Memory B cell (primary cell): ENCODE results near the gene ATP5F1A.
"Not testable (repeated sequence)": the region's sequence is repeated elsewhere in the genome, so short reads cannot be mapped to it uniquely, and the experiment has no call there.

ENCODE experiments used
- ATAC-seq: fragments of 150-1000 bp; cut with Tn5 transposase; 2 replicates; pipeline ENCODE4 v1.10.0; 2021; ENCODE audit warnings: low read depth, mild to moderate bottlenecking, moderate library complexity
- DNase-seq, 2 donors: peaks; one replicate each; pipeline ENCODE4 v3.0.0; 2022; ENCODE audit warnings: low spot score in 2 of 2
- H3K27ac Mint-ChIP-seq: one replicate; pipeline ENCODE4 v1.8.0; 2022; ENCODE audit warnings: mild to moderate bottlenecking, moderate library complexity, mixed read lengths
- H3K27me3 Mint-ChIP-seq: one replicate; pipeline ENCODE4 v1.8.0; 2022; ENCODE audit warnings: mixed read lengths
- H3K36me3 Mint-ChIP-seq: one replicate; pipeline ENCODE4 v1.8.0; 2022; ENCODE audit warnings: mild to moderate bottlenecking, mixed read lengths
- H3K4me1 Mint-ChIP-seq: one replicate; pipeline ENCODE4 v1.8.0; 2022; ENCODE audit warnings: mixed read lengths
- H3K4me3 Mint-ChIP-seq: one replicate; pipeline ENCODE4 v1.8.0; 2022; ENCODE audit warnings: mild to moderate bottlenecking, moderate library complexity, mixed read lengths
- H3K9me3 Mint-ChIP-seq: one replicate; pipeline ENCODE4 v1.8.0; 2022; ENCODE audit warnings: mixed read lengths

The ATP5F1A gene

DNA sequence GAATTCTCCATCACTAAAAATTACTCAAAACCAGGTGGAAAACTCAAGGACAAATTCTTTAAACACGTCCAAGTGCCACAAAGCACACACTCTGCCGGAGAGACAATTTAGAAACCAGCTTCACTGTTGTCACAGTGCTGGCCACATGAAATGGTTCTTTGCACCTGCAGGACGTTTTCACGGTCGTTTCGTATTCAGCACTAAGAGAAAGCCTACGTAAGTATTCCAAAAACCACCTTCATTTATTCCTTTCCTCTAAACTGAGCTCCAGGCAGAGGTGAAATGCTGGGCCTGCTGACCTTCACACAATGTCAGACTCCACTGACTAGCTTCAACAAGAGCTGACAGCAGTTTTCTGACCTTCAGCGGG is 680 bp downstream of the ATP5F1A start:
- peak; percentile 28 for ATAC-seq
- H3K4me1 Mint-ChIP-seq, result peaks cover 5% of the 10 kb centered on the region
- H3K4me3 Mint-ChIP-seq, result peak overlapping the region; percentile 94
- no peak for DNase-seq
- H3K27ac Mint-ChIP-seq, result peak overlapping the region; percentile 96
- H3K27me3 Mint-ChIP-seq, result no peaks in the 10 kb centered on the region
- no peaks in the 10 kb centered on the region for H3K9me3 Mint-ChIP-seq
- H3K36me3 Mint-ChIP-seq, result peaks cover 3% of the 10 kb centered on the region

DNA sequence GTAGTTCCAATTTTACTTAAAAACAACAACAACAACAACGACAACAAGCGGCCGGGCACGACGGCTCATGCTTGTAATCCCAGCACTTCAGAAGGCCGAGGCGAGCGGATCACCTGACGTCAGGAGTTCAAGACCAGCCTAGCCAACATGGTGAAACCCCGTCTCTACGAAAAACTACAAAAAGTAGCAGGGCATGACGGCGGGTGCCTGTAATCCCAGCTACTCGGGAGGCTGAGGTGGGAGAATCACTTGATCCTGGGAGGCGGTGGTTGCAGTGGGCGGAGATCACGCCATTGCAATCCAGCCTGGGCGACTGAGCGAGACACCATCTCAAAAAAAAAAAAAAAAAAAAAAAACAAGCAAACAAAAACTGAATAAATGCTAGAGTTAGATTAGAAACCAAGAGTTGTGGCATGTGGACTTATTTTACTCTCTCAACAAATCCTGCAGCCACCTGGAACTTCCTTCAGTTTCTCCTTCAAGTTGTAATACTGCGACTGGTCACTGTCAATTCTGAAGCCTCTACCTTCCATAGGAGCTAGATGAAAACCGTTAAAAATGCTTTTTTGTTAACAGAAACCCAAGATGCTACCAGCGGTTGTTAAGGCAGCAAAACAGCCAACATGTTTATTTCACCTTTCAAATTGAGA is 1.3 kb downstream of the ATP5F1A start:
- H3K36me3 Mint-ChIP-seq, result peaks cover 3% of the 10 kb centered on the region
- H3K27ac Mint-ChIP-seq, result peak overlapping the region; percentile 96
- no peak for ATAC-seq

DNA sequence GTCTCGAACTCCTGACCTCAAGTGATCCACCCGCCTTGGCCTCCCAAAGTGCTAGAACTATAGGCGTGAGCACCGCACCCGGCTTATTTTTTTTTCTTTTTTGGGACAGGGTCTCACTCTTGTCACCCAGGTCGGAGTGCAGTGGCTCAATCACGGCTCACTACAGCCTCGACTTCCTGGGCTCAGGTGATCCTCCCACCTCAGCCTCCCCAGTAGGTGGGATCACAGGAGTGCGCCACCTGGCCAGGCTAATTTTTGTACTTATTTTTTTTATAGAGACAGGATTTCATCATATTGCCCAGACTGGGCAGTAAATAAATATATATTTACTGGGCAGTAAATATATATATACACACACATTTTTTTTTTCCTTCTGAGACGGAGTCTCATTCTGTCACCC is 2.6 kb downstream of the ATP5F1A start:
- ATAC-seq (no peak), DNase-seq (no peak)
- Mint-ChIP-seq H3K27ac (no peak overlapping the region), H3K36me3 (peaks cover 10% of the 10 kb centered on the region), H3K4me1 (peaks cover 8% of the 10 kb centered on the region), H3K9me3 (no peaks in the 10 kb centered on the region), H3K4me3 (peak overlapping the region; percentile 37), H3K27me3 (no peaks in the 10 kb centered on the region)

More for the DNA sequence above, 1.3 kb downstream of the ATP5F1A start:
- DNase-seq, result no peak
- no peaks in the 10 kb centered on the region for H3K9me3 Mint-ChIP-seq
- peak overlapping the region; percentile 94 for H3K4me3 Mint-ChIP-seq
- H3K4me1 Mint-ChIP-seq, result peaks cover 5% of the 10 kb centered on the region
- no peaks in the 10 kb centered on the region for H3K27me3 Mint-ChIP-seq

DNA sequence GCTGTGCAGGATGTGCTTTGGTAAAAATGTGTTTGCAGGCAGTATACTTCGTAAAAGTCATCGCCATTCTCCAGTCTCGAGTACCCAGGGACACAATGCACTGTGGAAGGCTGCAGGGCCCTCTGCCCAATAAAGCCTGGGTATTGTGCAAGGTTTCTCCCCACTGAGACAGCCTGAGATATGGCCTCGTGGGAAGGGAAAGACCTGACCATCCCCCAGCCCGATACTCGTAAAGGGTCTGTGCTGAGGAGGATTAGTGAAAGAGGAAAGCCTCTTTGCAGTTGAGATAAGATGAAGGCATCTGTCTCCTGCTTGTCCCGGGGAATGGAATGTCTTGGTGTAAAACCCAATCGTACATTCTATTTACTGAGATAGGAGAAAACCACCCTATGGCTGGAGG is 9.6 kb downstream of the ATP5F1A start:
- not testable (repeated sequence) for H3K9me3 Mint-ChIP-seq, H3K27ac Mint-ChIP-seq, H3K27me3 Mint-ChIP-seq, H3K4me1 Mint-ChIP-seq, ATAC-seq, DNase-seq, H3K4me3 Mint-ChIP-seq
- peaks cover 36% of the 10 kb centered on the region for H3K36me3 Mint-ChIP-seq

DNA sequence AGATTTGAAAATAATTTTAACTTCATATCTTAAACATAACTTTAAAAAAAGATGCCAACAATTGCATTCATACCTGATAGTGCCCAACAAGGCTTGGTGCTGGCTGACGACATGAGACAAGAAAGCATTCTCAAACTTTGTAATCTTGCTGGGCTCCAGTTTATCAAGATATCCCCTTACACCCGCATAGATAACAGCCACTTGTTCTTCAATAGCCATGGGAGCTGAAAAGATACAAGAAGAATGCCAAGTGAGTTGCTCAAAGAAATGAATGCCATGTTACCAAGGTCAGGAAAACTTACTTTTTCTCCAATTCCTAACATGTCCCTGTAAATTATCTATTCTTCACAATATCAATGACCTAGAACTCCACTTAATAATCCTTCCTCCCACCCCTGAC is 13.7 kb downstream of the ATP5F1A start:
- Mint-ChIP-seq H3K36me3 (peaks cover 33% of the 10 kb centered on the region), H3K4me1 (peaks cover 3% of the 10 kb centered on the region), H3K27ac (peak overlapping the region; percentile 68), H3K4me3 (no peak overlapping the region), H3K9me3 (no peaks in the 10 kb centered on the region), H3K27me3 (no peaks in the 10 kb centered on the region)
- DNase-seq (no peak), ATAC-seq (no peak)

DNA sequence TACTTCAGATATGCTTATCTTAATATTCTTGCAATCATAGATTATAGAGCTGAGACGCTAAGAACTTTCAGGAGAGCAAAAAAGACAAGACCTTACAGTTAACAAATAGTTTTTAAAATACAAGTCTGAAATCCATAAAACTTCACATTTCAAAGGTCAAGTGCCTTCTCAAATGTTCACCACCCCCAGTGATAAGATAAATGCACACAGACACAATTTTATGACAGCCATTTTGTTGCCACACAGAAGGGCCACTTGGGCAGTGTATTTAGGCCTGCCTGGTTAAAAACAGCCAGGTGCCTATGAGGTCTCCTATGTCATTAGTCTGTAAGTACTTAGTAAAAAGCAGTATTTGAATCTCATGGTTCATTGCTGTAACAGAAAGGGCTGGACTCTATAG is 17.9 kb downstream of the ATP5F1A start:
- Mint-ChIP-seq H3K36me3 (peaks cover 17% of the 10 kb centered on the region), H3K27ac (no peak overlapping the region), H3K27me3 (no peaks in the 10 kb centered on the region), H3K9me3 (no peaks in the 10 kb centered on the region), H3K4me1 (no peaks in the 10 kb centered on the region), H3K4me3 (no peak overlapping the region)
- DNase-seq (no peak), ATAC-seq (no peak)

DNA sequence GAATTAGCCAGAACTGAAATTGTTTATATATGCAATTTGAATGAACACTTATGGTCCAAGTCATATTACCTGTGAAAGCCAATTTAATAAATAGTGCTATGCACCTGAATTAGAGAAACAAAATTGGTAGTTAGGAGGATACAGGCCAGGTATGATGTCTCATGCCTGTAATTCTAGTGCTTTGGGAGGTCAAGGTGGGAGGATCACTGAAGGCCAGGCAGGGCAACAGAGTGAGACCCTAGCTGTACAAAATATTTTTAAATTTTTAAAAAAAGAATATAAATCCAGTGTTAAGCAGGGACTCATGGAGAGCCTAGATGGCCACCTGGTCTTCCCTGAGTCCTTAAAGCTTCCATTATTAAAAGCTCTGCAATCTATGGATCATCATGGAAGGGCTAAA is 18.8 kb downstream of the ATP5F1A start:
- no peaks in the 10 kb centered on the region for H3K4me1 Mint-ChIP-seq
- no peak overlapping the region for H3K27ac Mint-ChIP-seq
- DNase-seq (no peak), ATAC-seq (no peak)
- no peaks in the 10 kb centered on the region for H3K9me3 Mint-ChIP-seq
- no peak overlapping the region for H3K4me3 Mint-ChIP-seq
- H3K27me3 Mint-ChIP-seq, result no peaks in the 10 kb centered on the region
- H3K36me3 Mint-ChIP-seq, result peaks cover 13% of the 10 kb centered on the region

DNA sequence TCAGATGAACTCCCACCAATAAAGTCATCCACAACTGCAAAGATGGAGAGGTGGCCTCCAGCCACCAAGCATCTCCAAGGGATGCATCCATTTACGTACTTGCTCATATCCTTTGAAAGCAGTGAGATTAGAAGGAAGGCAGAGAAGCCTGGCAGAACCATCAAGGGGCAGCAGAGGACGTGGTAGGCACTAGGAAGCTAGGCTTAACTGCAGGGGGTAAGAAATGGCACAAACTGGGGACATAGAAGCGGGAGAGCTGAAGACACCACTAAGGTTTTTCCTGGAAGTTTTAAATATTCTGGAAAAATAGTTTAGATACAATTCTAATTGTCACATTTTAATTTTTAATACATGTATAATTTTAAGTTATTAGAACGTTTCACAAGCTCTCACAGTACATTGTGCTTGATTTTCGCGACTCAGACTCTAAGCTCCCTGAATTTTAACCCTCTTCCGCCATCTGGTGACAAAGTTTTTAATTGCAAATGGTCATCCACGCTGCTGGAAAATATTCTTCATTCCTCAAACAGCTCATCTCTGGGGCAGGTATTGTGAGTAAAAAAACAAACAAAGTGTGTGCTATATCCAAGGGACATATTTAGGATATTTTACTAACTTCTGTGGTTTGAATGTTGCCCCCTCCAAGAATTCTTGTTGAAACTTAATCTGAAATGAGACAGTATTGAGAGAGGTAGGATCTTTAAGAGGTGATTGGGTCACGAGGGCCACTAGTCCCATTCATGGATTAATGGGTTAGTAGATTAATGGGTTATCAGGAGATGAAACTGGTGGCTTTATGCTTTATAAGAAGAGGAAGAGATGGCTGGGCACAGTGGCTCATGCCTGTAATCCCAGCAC is 24.4 kb downstream of the ATP5F1A start:
- Mint-ChIP-seq H3K27ac (no peak overlapping the region), H3K9me3 (no peaks in the 10 kb centered on the region)
- DNase-seq, result peak; percentile 59 to 61

DNA sequence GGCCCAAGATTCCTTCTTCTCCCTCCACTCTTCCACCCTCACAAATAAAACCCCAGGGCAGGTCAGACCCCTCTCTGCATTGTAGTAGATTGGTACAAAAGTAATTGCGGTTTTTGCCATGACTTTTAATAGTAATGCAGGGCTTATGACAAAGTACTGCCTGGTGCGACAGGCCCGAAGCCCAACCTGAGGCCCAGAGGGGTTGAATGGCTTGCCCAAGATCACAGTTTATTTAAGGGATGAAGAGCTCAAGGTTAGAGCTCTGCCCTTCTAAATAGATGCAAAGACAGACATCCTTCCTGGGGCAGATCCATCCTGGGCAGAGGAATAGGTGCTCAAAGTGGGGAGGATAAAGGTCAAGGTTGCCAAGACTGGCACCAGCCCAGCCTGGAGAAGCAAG is 25.1 kb downstream of the ATP5F1A start:
- peaks cover 10% of the 10 kb centered on the region for H3K27me3 Mint-ChIP-seq
- peaks cover 13% of the 10 kb centered on the region for H3K4me1 Mint-ChIP-seq
- ATAC-seq (no peak), DNase-seq (no peak)
- H3K9me3 Mint-ChIP-seq, result no peaks in the 10 kb centered on the region
- no peak overlapping the region for H3K27ac Mint-ChIP-seq
- no peaks in the 10 kb centered on the region for H3K36me3 Mint-ChIP-seq
- H3K4me3 Mint-ChIP-seq, result peak overlapping the region; percentile 81

More for the DNA sequence above, 24.4 kb downstream of the ATP5F1A start:
- H3K36me3 Mint-ChIP-seq, result no peaks in the 10 kb centered on the region
- peak; percentile 60 for ATAC-seq
- peaks cover 13% of the 10 kb centered on the region for H3K4me1 Mint-ChIP-seq
- H3K27me3 Mint-ChIP-seq, result peaks cover 10% of the 10 kb centered on the region
- no peak overlapping the region for H3K4me3 Mint-ChIP-seq

DNA sequence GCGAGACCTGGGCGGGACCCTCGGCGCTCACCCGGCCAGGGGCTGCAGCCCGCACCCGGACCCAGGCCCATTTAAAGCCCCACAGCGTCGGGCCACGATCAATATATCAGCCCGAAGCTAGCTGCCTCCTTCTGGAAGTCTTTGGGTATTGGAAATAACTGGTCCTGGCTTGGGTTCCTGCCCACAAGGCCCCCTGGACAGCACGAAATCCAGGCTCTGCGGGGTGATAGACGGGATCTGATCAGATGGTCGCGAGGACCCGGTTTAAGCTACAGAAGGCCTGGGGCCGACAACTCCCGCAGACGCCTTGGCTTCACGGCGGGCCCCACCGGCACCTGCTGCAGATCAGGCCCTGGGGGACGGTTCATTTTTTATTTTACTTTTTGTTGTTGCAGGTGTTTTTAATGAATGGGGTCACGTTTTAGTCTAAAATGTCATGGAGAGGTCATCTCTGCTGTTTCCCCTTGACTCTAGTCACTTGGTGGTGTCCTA is 25.7 kb downstream of the ATP5F1A start:
- Mint-ChIP-seq H3K27ac (no peak overlapping the region), H3K27me3 (peaks cover 10% of the 10 kb centered on the region), H3K9me3 (peaks cover 2% of the 10 kb centered on the region), H3K4me1 (peaks cover 13% of the 10 kb centered on the region), H3K4me3 (peak overlapping the region; percentile 81), H3K36me3 (no peaks in the 10 kb centered on the region)
- DNase-seq (no peak), ATAC-seq (no peak)

DNA sequence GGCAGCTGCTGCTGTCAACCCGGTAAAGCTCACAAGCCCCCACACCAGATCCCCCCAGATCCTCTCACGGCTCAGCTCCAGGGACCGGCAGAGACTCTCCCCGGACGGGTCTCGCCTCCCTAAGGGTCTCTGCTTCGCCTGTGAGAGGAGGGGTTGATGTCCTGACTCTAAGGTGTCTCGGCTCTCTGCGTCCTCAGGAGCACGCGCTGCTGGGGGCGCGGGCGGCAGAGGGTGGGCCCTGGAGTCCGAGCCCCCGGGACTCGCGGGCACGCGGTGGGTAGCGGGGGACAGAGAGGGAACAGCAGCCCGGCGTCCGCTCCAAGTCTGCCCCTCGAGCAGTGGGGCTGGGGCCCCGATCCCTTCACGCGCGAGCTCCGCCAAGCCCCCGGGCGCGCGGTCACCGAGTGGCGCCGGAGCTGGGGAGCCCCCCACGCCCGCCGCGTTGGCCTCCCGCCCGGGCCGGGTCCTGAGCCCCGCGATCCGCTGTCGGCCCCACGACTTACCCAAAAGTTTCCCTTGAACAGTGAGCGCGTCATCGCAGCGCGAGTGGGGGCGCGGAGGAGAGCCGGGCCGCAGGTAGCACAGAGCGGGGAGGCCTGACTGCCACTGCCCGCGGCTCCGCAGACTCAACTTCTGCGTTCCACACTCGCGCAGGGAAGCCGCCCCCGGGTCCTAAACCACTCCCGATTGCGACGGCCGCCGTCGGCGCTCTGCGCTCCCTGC is 26.3 kb downstream of the ATP5F1A start, which contains the start of gene PSTPIP2:
TSS of gene PSTPIP2 (minus strand) at position 608 of the 723 bp plus-strand sequence. CDS start at position 536, 72 bp downstream.
- peaks cover 10% of the 10 kb centered on the region for H3K27me3 Mint-ChIP-seq
- no peak within 1 kb of the TSS for H3K27ac Mint-ChIP-seq
- H3K9me3 Mint-ChIP-seq, result peaks cover 2% of the 10 kb centered on the region
- no peaks in the 10 kb centered on the region for H3K36me3 Mint-ChIP-seq
- peaks cover 13% of the 10 kb centered on the region for H3K4me1 Mint-ChIP-seq
- H3K4me3 Mint-ChIP-seq, result peak within 1 kb of the TSS; percentile 81
- ATAC-seq (peak; percentile 78), DNase-seq (peak; percentile 18 to 40)

DNA sequence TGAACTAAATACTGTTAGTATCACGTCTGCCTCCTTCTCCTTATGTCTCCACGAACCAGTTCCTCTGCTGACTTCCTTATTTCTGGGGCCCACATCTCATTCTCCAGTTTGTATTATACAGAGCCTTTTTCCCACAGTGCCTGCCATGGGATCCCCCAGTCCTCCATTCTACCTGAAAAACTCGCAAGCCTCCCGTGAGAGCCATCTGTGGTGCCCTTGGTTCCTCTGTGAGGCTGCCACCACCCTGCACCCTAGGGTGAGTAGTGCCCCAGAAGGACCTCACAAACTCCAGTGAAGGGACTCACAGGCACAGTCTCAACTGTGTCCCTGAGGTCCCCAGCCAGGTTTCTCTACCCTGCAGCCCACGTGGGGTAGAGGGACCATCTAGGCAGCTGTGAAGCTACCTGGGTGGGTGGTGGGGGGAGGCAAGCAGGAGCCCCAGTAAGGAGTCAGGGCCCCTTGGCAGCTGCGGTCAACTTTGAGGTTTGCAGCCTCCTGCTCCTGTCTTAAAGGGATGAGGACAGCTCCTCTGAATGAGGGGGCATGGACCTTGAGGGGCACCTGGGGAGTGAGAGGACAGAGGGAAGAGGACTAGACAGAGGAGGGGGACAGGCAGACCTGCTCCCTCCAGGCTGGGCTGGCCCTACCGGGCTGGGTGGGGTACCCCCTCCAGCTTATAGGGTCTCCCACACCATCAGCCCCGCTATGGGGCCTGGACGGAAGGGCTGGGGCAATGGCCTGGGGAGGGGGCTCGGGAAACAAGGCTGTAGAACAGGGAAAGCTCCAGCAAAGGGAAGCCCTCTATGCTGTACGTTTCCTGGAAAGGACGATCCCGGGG is 27.1 kb downstream of the ATP5F1A start:
- H3K27ac Mint-ChIP-seq, result no peak overlapping the region
- no peaks in the 10 kb centered on the region for H3K36me3 Mint-ChIP-seq
- H3K27me3 Mint-ChIP-seq, result peaks cover 10% of the 10 kb centered on the region
- peak in 1 of 2 donors; percentile 32 for DNase-seq
- ATAC-seq, result peak; percentile 23
- peak overlapping the region; percentile 60 for H3K4me3 Mint-ChIP-seq
- H3K9me3 Mint-ChIP-seq, result peaks cover 2% of the 10 kb centered on the region
- H3K4me1 Mint-ChIP-seq, result peaks cover 13% of the 10 kb centered on the region

DNA sequence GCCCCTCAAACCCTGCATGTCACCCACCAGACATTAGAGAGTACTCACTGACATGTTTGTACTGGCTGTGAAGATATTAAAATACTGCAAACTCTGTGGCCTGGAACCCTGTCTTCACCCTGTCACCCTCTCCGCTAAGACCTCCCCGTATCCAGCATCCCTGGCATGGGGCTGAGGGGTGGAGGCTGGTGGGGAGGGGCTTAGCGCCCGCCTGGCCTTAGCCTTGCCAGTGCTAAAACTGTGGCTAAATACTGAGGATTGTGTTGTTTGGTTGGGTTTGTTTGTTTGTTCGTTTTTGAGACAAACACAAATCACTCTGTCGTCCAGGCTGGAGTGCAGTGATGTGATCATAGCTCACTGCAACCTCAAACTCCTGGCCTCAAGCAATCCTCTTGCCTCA is 27.9 kb downstream of the ATP5F1A start:
- no peaks in the 10 kb centered on the region for H3K36me3 Mint-ChIP-seq
- H3K4me1 Mint-ChIP-seq, result peaks cover 13% of the 10 kb centered on the region
- DNase-seq, result no peak
- ATAC-seq, result no peak
- H3K27ac Mint-ChIP-seq, result no peak overlapping the region
- H3K4me3 Mint-ChIP-seq, result no peak overlapping the region
- peaks cover 2% of the 10 kb centered on the region for H3K9me3 Mint-ChIP-seq
- H3K27me3 Mint-ChIP-seq, result peaks cover 10% of the 10 kb centered on the region
